H9 (cell line): Measurements from ENCODE around the gene TBX15. TPM values are rescaled to one million over a fixed set of nuclear protein-coding genes. Genes with fewer than 3 reads are reported as not detected.

ENCODE experiments used
- DNase-seq: peaks from one replicate; pipeline ENCODE4 v3.0.0-alpha.2; 2017
- H2AFZ ChIP-seq: one replicate; pipeline ENCODE4 v1.6.1; 2013; ENCODE audit warnings: mild to moderate bottlenecking, low read length, control low read depth, moderate library complexity
- H2AK5ac ChIP-seq: 2 replicates; pipeline ENCODE4 v1.6.1; 2013; ENCODE audit warnings: low read length, control low read depth, mixed read lengths; ENCODE audit not compliant: insufficient read length
- H2BK120ac ChIP-seq: one replicate; pipeline ENCODE4 v1.6.1; 2013; ENCODE audit warnings: low read depth, mild to moderate bottlenecking, low read length, control low read depth, inconsistent platforms; ENCODE audit not compliant: poor library complexity, severe bottlenecking
- H2BK12ac ChIP-seq: 2 replicates; pipeline ENCODE4 v1.6.1; 2013; ENCODE audit warnings: low read length, control low read depth, mixed read lengths, low read depth; ENCODE audit not compliant: insufficient read length
- H2BK15ac ChIP-seq: 2 replicates; pipeline ENCODE4 v1.6.1; 2013; ENCODE audit warnings: low read depth, low read length, control low read depth
- H2BK20ac ChIP-seq: one replicate; pipeline ENCODE4 v1.6.1; 2013; ENCODE audit warnings: low read depth, mild to moderate bottlenecking, low read length, control low read depth, inconsistent platforms; ENCODE audit not compliant: poor library complexity, severe bottlenecking
- H2BK5ac ChIP-seq: 2 replicates; pipeline ENCODE4 v1.6.1; 2013; ENCODE audit warnings: low read length, control low read depth, mixed read lengths; ENCODE audit not compliant: insufficient read length
- H3K14ac ChIP-seq: 2 replicates; pipeline ENCODE4 v1.6.1; 2013; ENCODE audit warnings: low read length, control low read depth; ENCODE audit not compliant: insufficient read depth
- H3K18ac ChIP-seq: 2 replicates; pipeline ENCODE4 v1.6.1; 2013; ENCODE audit warnings: low read depth, mild to moderate bottlenecking, mixed read lengths, low read length, control low read depth; ENCODE audit not compliant: insufficient read length
- H3K23ac ChIP-seq: 2 replicates; pipeline ENCODE4 v1.6.1; 2013; ENCODE audit warnings: low read length, control low read depth, mixed read lengths, low read depth; ENCODE audit not compliant: insufficient read length
- H3K23me2 ChIP-seq: 2 replicates; pipeline ENCODE4 v1.6.1; 2013; ENCODE audit warnings: low read depth, mild to moderate bottlenecking, mixed read lengths, low read length, control low read depth; ENCODE audit not compliant: insufficient read length, poor library complexity, severe bottlenecking
- H3K27ac ChIP-seq: 2 replicates; pipeline ENCODE4 v1.5.1; 2013; ENCODE audit warnings: low read length, control low read depth, mixed read lengths, low read depth; ENCODE audit not compliant: insufficient read length
- H3K27me3 ChIP-seq: 2 replicates; pipeline ENCODE4 v1.6.1; 2013; ENCODE audit warnings: low read length, control low read depth, inconsistent platforms; ENCODE audit not compliant: insufficient read depth
- H3K4ac ChIP-seq: 2 replicates; pipeline ENCODE4 v1.6.1; 2013; ENCODE audit warnings: low read depth, mild to moderate bottlenecking, control low read depth, inconsistent platforms, low read length, moderate library complexity
- H3K4me1 ChIP-seq: 2 replicates; pipeline ENCODE4 v1.6.1; 2013; ENCODE audit warnings: low read length, control low read depth, inconsistent platforms; ENCODE audit not compliant: insufficient read depth
- H3K4me2 ChIP-seq: 2 replicates; pipeline ENCODE4 v1.6.1; 2013; ENCODE audit warnings: low read length, control low read depth, mixed read lengths; ENCODE audit not compliant: insufficient read length, insufficient read depth
- H3K56ac ChIP-seq: 2 replicates; pipeline ENCODE4 v1.6.1; 2013; ENCODE audit warnings: low read depth, mild to moderate bottlenecking, mixed read lengths, low read length, control low read depth; ENCODE audit not compliant: insufficient read length
- H3K79me1 ChIP-seq: 2 replicates; pipeline ENCODE4 v1.6.1; 2013; ENCODE audit warnings: low read depth, mild to moderate bottlenecking, moderate library complexity, low read length, control low read depth, inconsistent platforms; ENCODE audit not compliant: insufficient read depth, poor library complexity, severe bottlenecking
- H3K79me2 ChIP-seq: 2 replicates; pipeline ENCODE4 v1.6.1; 2013; ENCODE audit warnings: low read length, control low read depth, inconsistent platforms; ENCODE audit not compliant: insufficient read depth
- H3K9ac ChIP-seq: 2 replicates; pipeline ENCODE4 v1.6.1; 2013; ENCODE audit warnings: low read length, control low read depth, mixed read lengths; ENCODE audit not compliant: insufficient read length; ENCODE audit errors: extremely low read depth
- H3K9me3 ChIP-seq: one replicate; pipeline ENCODE4 v1.6.1; 2013; ENCODE audit warnings: low read depth, low read length, inconsistent platforms; ENCODE audit not compliant: control insufficient read depth
- H3T11ph ChIP-seq: one replicate; pipeline ENCODE4 v1.6.1; 2013; ENCODE audit warnings: mild to moderate bottlenecking, low read length, control low read depth, inconsistent platforms
- H4K20me1 ChIP-seq: one replicate; pipeline ENCODE4 v1.6.1; 2013; ENCODE audit not compliant: control insufficient read depth, insufficient read length, insufficient read depth
- H4K5ac ChIP-seq: 2 replicates; pipeline ENCODE4 v1.6.1; 2013; ENCODE audit warnings: low read depth, mild to moderate bottlenecking, mixed read lengths, low read length, control low read depth; ENCODE audit not compliant: insufficient read length
- H4K8ac ChIP-seq: replicated peaks from 2 replicates; pipeline ENCODE4 v1.6.1; 2013; ENCODE audit warnings: low read length, control low read depth, mixed read lengths, low read depth; ENCODE audit not compliant: insufficient read length
- H4K91ac ChIP-seq: 2 replicates; pipeline ENCODE4 v1.6.1; 2013; ENCODE audit warnings: low read depth, mild to moderate bottlenecking, moderate library complexity, mixed read lengths, low read length, control low read depth; ENCODE audit not compliant: insufficient read length
- H3K27ac Mint-ChIP-seq, 3 experiments: 2 replicates in 2 of 3; 3 replicates in 1 of 3; pipeline ENCODE4 v1.8.0; 2020 to 2021; ENCODE audit warnings: mixed read lengths in 3 of 3, mild to moderate bottlenecking in 1 of 3, moderate library complexity in 1 of 3
- H3K27me3 Mint-ChIP-seq: 2 replicates; pipeline ENCODE4 v1.8.0; 2021; ENCODE audit warnings: low read depth, mild to moderate bottlenecking, moderate library complexity, mixed read lengths
- H3K36me3 Mint-ChIP-seq, 3 experiments: 2 replicates in 2 of 3; 3 replicates in 1 of 3; pipeline ENCODE4 v1.8.0; 2020 to 2021; ENCODE audit warnings: low read depth in 3 of 3, mixed read lengths in 3 of 3; ENCODE audit not compliant: insufficient read depth in 1 of 3
- H3K4me1 Mint-ChIP-seq, 2 experiments: 2 replicates each; pipeline ENCODE4 v1.8.0; 2020; ENCODE audit warnings: mixed read lengths in 2 of 2
- H3K4me3 Mint-ChIP-seq, 2 experiments: 2 replicates in 1 of 2; 3 replicates in 1 of 2; pipeline ENCODE4 v1.8.0; 2020 to 2021; ENCODE audit warnings: mild to moderate bottlenecking in 2 of 2, mixed read lengths in 2 of 2, moderate library complexity in 1 of 2
- H3K9me3 Mint-ChIP-seq, 2 experiments: 2 replicates in 1 of 2; 3 replicates in 1 of 2; pipeline ENCODE4 v1.8.0; 2020; ENCODE audit warnings: mild to moderate bottlenecking in 2 of 2, mixed read lengths in 2 of 2, moderate library complexity in 1 of 2
- CTCF ChIP-seq: fragments of 200-600 bp; sonication (generic); conservative IDR thresholded peaks from 3 replicates; pipeline ENCODE4 v1.8.0; 2021; ENCODE audit warnings: antibody characterized with exemption, mild to moderate bottlenecking
- WGBS: extraction: QIAGEN DNeasy Blood & Tissue Kit; methylation state at CpG from one replicate; pipeline ENCODE4 v1.1.7; 2013; ENCODE audit warnings: missing lambda C conversion rate, low lambda C conversion rate, mixed read lengths; ENCODE audit not compliant: insufficient read length; ENCODE audit errors: extremely low coverage; 5-methylcytosine and 5-hydroxymethylcytosine counted together
- total RNA-seq: library from RNA; stranded (reverse); gene quantifications from 2 replicates; pipeline ENCODE4 v1.2.1, GENCODE V29; 2021

TBX15 gene
- total RNA-seq, 1 experiment from 2014 or later, result 0.07 TPM

GRCh38 chr1:118912574-118912973 lies 75.6 kb downstream of the TBX15 start:
- no peaks in the 10 kb centered on the region for H3K9me3 ChIP-seq
- H3K23me2 ChIP-seq, result no peaks in the 10 kb centered on the region
- no CpG with 5 or more reads among the region's 2 CpGs for WGBS
- DNase-seq, result no peak
- H3K4ac ChIP-seq, result no peak overlapping the region
- TF ChIP-seq CTCF, result no peak
- no peak overlapping the region for H4K5ac ChIP-seq
- no peaks in the 10 kb centered on the region for H3K27me3 ChIP-seq
- H3K23ac ChIP-seq, result no peak overlapping the region
- Mint-ChIP-seq H3K27ac (no peak overlapping the region), H3K4me3 (no peak overlapping the region), H3K36me3 (no peaks in the 10 kb centered on the region), H3K4me1 (no peaks in the 10 kb centered on the region), H3K27me3 (no peaks in the 10 kb centered on the region), H3K9me3 (no peaks in the 10 kb centered on the region)
- no peak overlapping the region for H2BK12ac ChIP-seq
- H3K18ac ChIP-seq, result no peak overlapping the region
- H3K4me1 ChIP-seq, result no peaks in the 10 kb centered on the region
- no peak overlapping the region for H2AK5ac ChIP-seq
- no peak overlapping the region for H3K4me2 ChIP-seq
- no peaks in the 10 kb centered on the region for H4K20me1 ChIP-seq
- H2AFZ ChIP-seq, result no peak overlapping the region
- H2BK5ac ChIP-seq, result no peak overlapping the region
- H3K56ac ChIP-seq, result no peak overlapping the region
- H3K9ac ChIP-seq, result no peak overlapping the region
- H3K79me1 ChIP-seq, result no peaks in the 10 kb centered on the region
- no peak overlapping the region for H3K14ac ChIP-seq
- H2BK20ac ChIP-seq, result no peak overlapping the region
- no peak overlapping the region for H2BK15ac ChIP-seq
- no peak overlapping the region for H2BK120ac ChIP-seq
- no peaks in the 10 kb centered on the region for H3K79me2 ChIP-seq
- no peak overlapping the region for H4K91ac ChIP-seq
- no peak overlapping the region for H4K8ac ChIP-seq
- no peak overlapping the region for H3T11ph ChIP-seq
- no peak overlapping the region for H3K27ac ChIP-seq
